Astrocyte (in vitro differentiated cells and primary cell): Measurements from ENCODE around the gene TAMALIN.

Source experiments
- CTCF ChIP-seq: IDR thresholded peaks from 2 replicates; pipeline ENCODE4 v1.5.1; 2011; ENCODE audit warnings: low read depth, mild to moderate bottlenecking, inconsistent platforms, low read length, moderate library complexity; ENCODE audit not compliant: insufficient read depth
- EZH2 ChIP-seq: IDR thresholded peaks from 2 replicates; pipeline ENCODE4 v1.6.1; 2012; ENCODE audit warnings: mild to moderate bottlenecking, low read length, inconsistent platforms; ENCODE audit not compliant: insufficient read depth

- TF ChIP-seq CTCF: no peak
- TF ChIP-seq EZH2: no peak
Measured at GRCh38 chr12:51977320-51977753, 29.4 kb upstream of the TAMALIN start.
